Umbilical cord (tissue), 2 donors: ENCODE results near the gene TATDN2. TPM values are rescaled to one million over a fixed set of nuclear protein-coding genes. Genes with fewer than 3 reads are reported as not detected.
A peak's percentile ranks its signal among the peaks of the same experiment; 100 is the strongest.

Source experiments
- DNase-seq: peaks from one replicate; pipeline ENCODE4 v3.0.0-alpha.2; 2015; ENCODE audit warnings: low spot score
- total RNA-seq: library from RNA; depleted of rRNA; stranded (reverse); fragments of >200 nt; gene quantifications from one replicate; pipeline ENCODE4 v1.2.3, GENCODE V29; 2014; ENCODE audit warnings: low replicate concordance; ENCODE audit not compliant: insufficient read depth

TATDN2 gene
- 12.5 TPM for total RNA-seq

GRCh38 chr3:10248184-10248983 lies at the start of gene TATDN2:
Gene TATDN2 (plus strand): TSS chr3:10248459. CDS start chr3:10249201, 742 bp downstream.
- peak; percentile 97 for DNase-seq

- DNase-seq = no peak
Measured at GRCh38 chr3:10198761-10199649, 49.3 kb upstream of the TATDN2 start.

DNA sequence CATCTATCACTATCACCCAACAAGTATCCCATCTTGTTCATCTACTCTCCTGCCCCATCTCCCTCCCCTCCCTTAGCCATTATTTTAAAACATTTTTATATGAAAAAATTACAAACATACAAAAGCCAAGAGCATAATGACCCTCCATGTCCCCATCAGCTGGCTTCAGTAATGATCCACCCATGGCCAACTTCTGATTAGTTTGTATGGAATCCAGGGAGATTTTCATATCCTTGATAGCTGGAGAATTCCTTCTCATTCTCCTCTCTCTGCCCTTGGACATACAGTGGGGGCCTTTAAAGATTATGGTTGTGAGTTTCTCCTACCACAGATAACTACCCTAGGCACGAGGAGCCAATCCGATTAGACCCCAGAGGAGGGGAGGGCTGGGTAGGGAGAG lies 43.3 kb upstream of the TATDN2 start:
- DNase-seq = no peak

- DNase-seq = no peak
Measured at GRCh38 chr3:10205451-10206165, 42.7 kb upstream of the TATDN2 start.

- no peak for DNase-seq
Measured at GRCh38 chr3:10206166-10206511, 42.1 kb upstream of the TATDN2 start.

GRCh38 chr3:10213156-10213792 lies 35.0 kb upstream of the TATDN2 start:
- DNase-seq = no peak

GRCh38 chr3:10215578-10216368 lies 32.5 kb upstream of the TATDN2 start:
- DNase-seq = no peak

DNA sequence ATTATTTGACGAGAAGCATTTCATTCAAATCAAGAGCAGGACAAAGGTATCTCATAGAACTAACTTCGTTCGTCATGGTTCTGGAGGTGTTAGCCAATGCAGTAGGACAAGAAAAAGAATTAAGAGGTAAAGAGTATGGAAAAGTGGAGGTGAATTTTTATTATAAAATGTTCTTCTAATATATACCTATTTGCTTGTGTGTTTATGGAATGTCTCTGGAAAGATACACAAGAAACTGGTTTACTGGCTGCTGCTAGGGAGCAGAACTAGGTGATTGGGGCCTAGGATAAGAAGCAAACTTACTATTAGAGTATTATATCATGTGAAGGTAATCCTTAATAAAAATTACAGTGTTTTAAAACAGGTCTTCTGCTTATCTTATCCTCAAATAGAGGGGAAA lies 30.9 kb upstream of the TATDN2 start:
- no peak for DNase-seq

- DNase-seq = no peak
Measured at GRCh38 chr3:10219737-10220136, 28.5 kb upstream of the TATDN2 start.

- DNase-seq = no peak
Measured at GRCh38 chr3:10223676-10224639, 24.3 kb upstream of the TATDN2 start.

DNA sequence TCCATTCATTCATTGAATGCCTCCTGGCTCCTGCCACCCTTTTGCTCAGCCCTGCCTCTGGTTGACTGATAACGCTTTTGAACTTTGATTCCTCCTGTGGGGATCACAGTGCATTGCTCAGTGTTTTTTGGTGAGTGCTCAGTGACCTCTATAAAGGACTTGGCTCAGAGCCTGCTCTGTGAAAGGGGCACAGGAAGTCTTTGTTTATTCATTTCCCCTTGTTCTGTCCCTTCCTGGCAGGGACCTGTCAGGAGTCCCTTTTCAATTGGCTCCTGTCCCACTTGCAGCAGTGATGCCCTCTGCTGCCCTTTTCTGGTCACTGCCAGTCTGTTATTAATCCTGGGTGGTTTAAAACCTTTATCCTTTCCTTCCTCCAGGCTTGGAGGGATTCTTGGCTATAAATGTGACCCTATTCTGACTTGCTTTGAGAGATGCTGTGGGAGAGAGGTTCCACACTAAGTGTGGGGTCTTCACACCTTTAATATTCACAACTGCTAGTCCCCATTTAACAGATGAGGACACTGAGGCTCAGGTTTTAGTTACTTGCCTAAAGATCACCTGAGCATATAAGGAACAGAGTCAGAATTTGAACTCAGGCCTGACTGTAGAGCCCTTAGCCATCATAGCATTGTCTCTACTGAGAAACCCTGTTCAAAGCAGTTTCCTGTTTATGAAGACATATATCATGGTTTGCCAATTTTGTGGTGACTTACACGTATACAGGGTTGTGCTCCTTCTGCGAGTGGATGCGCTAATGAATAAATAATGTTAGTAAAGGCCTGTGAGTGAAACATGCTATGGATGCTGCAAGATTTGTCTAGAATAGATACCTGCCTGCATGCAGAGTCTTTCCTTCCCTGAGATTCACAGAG lies 23.2 kb upstream of the TATDN2 start:
- DNase-seq = peak; percentile 59

- DNase-seq = no peak
Measured at GRCh38 chr3:10226293-10226692, 22.0 kb upstream of the TATDN2 start.

DNA sequence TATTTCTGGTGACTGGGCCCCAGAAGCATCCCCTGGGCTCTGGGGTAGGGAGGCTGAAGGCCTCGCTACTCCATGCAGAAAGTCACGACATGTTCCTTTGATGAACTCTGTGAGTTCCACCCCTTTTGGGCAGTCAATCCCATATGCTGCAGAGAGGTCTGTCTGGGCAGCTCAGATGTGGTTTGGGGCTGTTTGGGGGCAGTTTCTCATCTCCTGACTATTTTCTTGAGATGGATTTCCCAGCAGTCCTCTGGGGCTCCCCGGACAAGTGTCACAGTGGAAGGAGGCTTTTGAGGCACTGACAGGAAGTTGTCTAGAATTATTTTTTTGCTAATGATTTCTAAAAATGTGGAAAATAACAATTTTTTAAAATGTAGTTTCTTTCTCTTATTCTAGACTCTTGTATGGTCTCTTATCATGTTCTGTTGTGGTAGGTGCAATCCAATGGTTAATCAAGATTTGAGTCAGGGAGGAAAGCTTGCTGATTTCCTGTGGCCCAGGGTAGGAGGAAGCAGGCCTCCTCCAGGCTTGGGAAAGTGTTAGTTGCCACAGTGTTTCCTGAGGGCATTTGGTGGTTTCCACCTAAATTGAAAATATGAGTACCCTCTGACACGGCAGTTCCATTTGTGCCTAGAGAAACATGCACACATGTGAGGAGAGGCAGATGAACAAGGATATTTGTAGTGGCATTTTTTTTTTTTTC lies 19.9 kb upstream of the TATDN2 start:
- DNase-seq = no peak

- no peak for DNase-seq
Measured at GRCh38 chr3:10229576-10229975, 18.7 kb upstream of the TATDN2 start.

- no peak for DNase-seq
Measured at GRCh38 chr3:10232137-10232536, 16.1 kb upstream of the TATDN2 start.

- DNase-seq = no peak
Measured at GRCh38 chr3:10233988-10234387, 14.3 kb upstream of the TATDN2 start.

GRCh38 chr3:10234526-10235230 lies 13.6 kb upstream of the TATDN2 start:
- no peak for DNase-seq
